Hindlimb muscle (tissue), 1 donor: ENCODE measurements around the gene MINK1. TPM values are rescaled to one million over a fixed set of nuclear protein-coding genes. Genes with fewer than 3 reads are reported as not detected.
"Not testable (repeated sequence)": the region's sequence is repeated elsewhere in the genome, so short reads cannot be mapped to it uniquely, and the experiment has no call there.

Experiments used
- DNase-seq: peaks from one replicate; pipeline ENCODE4 v3.0.0-alpha.2; 2013
- polyA plus RNA-seq: library from polyadenylated mRNA; unstranded; fragments of 120-200 nt; gene quantifications from one replicate; pipeline ENCODE4 v1.2.1, GENCODE V29; 2013; ENCODE audit not compliant: insufficient read length

The MINK1 gene
- polyA plus RNA-seq, 1 donor: 28.3 TPM

DNA sequence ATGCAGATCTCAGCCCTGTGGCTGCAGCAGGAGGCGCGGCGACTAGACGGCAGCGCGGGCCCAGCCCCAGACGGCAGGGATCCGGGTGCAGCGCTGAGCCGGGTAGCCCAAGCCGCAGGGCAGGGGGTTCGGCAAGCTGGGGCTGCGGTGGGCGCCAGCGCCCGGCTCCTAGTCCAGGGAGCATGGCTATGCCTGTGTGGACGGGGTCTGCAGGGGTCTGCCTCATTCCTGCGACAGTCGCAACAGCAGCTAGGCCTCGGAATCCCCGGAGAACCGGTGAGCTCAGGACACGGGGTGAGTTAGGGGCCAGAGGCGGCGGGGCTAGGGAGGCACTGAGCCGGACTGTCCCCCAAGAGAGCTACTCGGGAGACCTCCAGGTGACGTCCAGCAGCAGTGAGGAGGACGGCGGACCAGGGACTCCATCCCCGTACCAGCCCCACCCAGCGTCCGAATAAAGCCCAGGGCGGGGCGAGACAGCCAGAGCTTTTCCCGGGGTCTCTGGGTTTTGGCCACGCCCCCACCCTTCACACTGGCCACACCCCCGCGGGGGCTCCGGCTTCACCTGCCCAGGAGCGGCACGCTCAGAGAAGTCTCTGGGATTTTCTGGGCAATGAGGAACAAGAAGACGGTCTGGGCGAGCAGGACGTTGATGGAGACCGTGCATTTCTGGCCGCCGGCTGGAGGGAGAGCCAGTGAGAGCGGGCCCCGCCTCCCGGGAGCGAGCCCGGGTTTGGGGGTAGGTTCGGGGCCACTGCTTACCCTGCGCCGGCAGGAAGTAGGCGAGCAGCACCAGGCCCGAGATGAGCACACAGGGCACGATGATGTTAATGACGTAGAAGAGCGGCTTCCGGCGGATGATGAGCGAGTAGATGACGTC lies 67.3 kb downstream of the MINK1 start:
- DNase-seq: peak; percentile 61

DNA sequence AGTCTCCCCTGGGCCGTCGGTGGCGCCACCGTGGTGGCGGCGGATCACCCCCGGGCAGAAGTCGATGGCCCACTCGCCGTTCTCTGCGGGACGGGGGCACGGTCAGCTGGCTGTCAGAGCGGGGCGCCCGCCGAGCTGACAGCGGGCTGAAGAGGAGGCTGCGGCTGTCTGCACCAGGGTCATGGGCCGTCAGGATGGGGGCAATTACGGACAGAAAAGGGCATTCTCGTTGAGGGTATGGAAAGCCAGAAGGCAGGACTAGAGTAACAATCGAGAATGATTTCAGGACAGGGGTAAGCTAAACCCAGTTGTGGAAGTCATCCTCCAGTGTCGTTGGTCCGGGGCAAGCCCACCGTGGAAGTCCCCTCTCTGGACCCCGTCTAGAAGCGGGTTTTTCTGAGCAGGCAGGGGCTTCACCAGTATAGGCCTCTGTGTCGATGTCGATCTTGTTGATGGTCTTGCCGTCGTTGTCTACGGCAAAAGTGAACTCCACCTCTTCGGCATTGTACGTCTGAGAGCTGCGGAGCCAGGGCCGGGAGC lies 68.0 kb downstream of the MINK1 start:
- DNase-seq: no peak

DNA sequence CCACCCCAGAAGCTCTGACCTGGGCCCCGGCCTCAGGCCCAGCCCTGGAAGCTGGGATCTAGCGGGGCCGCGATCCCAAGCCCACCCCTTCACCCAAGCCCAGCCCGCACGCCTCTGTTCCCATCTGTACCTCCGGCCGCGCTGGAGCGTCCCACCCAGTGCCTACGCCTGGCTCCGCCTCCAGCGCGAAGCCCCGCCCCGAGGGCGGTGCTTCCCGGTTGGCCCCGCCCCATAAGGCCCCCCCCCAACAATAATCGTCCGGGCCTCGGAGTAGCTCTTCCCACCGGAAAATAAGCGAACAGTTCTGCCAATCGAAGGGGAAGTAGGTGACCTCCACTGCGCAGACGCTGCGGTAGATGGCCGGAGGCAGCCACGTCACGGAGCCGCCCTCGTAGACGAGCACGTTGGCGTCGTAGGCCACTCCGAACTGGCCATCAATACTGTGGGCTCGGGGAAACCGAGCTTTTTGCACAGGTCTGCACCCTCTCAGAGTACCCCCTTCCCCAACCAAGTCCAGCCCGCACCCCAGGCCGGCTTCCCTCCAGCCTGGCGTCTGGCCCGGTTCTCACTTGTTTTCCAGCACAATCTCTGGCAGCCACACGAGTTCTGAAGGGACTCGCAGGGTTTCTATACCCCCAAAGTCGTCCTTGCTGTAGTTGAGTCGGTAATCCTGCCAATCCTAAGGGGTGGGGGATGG lies 68.7 kb downstream of the MINK1 start:
- peak; percentile 49 for DNase-seq

DNA sequence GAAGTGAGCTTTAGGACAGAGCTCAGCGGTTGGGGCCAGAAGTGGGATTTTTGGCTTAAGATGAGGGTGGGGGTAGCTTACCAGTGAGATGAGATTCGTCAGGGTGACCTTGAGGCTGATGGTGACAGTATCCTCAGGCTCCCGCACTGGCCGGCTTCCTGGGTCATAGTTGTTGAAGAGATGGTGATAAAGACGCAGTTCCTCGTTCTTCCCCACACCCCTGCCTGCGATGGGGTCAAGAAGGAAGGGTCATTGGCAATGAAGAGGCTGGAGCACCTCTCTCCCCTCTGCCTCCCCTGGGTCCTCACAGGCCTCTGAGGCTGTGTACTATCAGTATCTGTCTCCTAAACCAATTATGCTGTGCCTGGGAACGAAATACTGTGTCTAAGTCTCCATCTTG lies 69.4 kb downstream of the MINK1 start:
- no peak for DNase-seq

DNA sequence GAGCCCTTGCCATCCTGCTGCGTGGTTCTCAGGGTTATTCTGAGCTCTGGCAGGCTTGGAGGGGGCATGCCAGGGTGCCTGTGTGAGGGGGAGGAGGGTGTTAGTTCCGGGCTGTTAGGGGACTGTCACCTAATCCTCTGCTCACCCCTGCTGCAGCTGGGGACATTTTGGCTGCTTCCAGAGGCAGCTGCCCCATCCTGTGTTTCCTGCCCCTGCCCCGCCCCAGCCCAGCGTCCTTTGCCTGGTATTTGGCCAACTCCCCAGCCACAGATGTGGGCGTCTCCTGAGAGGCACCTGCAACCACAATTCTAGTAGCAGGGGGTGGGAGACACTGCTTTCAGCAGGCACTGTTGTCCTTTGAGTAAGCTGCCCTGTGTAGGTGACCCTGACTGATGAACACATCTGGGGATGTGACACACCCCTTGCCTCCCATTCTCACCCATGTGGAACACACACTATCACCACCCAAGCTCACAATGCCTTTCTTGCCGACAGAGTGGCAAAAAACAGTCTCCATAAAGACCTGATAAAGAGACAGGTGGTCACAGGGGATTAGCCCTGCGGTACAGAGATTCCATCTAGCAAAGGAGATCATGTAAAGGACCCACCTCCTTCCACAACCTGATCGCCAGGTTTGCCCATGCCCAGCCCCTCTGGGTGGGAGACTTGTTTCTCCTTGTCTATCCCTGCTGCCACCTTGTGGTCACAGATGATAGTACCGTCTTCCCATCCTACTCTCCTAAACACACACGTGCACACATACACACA lies 70.1 kb downstream of the MINK1 start, which contains the start of gene CHRNE:
TSS of gene CHRNE (minus strand) at position 48 of the 768 bp plus-strand sequence. CDS start at position 13, 35 bp downstream.
- DNase-seq: peak; percentile 80

DNA sequence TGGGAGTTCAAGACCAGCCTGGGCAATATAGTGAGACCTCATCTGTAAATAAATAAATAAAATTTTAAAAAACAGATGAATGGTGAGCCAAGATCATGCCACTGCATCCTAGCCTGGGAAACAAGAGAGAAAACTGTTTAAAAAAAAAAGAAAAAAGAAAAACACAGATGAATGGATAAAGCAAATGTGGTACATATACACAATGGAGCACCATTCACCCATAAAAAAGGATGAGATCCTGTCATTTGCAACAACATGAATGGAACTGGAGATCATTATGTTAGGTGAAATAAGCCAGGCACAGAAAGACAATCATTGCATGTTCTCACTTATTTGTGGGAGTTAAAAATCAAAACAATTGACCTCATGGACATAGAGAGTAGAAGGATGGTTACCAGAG lies 73.5 kb downstream of the MINK1 start:
- not testable (repeated sequence) for DNase-seq

DNA sequence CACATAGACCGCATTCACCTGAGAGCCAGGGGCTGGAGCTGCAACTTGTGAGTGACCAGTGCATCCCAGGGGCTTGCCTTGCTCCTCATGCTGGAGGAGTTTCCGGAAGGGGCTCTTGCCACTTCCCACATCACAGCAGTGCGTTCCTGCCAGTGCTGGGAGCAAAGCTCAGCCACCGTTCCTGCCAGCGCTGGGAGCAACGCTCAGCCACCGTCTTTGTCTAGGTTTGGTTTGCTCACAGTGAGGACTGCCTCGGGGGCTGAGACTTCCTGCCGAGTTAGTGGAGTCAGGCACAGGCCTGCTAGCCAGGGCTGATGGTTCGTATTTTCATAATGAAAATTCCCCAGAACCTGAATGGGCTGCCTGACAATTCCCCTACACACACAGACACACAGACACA lies 75.2 kb downstream of the MINK1 start:
- DNase-seq: no peak

DNA sequence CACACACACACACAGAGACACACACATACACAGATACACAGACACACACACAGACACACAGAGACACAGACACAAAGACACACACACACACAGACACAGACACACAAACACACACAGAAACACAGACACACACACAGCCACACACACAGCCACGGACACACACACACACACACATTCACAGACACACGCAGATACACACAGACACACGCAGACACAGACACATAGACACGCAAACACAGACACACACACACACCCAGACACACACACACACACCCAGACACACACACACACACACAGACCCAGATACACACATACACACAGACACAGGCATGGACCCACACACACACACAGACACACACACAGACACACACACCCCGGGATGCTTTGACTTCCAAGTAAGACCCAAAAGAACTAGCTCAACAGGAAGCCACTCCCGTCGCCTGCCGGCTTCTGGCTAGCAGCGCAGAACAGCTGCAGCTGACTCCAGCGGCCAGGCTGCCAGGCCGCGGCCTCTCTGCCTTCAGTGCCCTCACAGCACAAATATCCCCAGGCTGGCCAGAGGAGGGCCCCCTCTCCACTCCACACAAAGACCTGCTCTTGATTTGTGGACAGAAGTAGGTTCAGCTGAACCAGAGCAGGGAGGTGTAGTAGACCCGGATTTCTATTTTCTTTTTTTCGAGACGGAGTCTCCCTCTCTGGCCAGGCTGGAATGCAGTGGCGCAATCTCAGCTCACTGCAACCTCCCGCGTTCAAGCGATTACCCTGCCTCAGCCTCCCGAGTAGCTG lies 75.8 kb downstream of the MINK1 start:
- DNase-seq: peak; percentile 90

DNA sequence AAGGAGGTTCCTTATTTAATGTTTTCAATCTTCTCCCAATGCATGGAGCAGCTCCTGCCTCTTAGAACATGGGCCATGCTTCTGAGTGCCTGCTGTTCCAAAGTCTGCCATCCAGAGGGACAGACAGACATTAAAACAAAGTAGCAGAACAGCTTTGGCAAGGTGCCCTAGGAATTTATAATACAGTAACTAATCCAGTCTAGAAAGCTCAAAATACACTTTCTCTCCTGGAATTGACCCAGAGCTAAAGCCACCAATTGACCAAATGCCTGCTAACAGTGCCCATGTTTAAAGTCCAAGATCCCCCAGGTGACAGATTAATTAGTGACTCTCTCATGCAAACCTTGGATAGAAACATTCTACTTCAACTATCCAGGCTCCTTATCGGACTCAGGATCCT lies 80.9 kb downstream of the MINK1 start:
- no peak for DNase-seq

DNA sequence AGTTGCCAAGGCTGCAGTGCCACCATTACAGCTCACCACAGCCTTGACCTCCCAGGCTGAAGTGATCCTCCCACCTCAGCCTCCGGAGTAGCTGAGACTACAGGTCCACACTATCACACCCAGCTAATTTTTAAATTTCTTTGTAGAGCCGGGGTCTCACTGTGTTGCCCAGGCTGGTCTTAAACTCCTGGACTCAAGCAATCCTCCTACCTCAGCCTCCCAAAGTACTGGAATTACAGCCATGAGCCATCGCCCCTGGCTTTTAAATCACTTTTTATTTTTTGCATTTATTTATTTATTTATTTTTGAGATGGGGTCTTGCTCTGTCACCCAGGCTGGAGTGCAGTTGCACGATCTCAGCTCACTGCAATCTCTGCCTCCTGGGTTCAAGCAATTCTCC lies 81.4 kb downstream of the MINK1 start:
- not testable (repeated sequence) for DNase-seq

DNA sequence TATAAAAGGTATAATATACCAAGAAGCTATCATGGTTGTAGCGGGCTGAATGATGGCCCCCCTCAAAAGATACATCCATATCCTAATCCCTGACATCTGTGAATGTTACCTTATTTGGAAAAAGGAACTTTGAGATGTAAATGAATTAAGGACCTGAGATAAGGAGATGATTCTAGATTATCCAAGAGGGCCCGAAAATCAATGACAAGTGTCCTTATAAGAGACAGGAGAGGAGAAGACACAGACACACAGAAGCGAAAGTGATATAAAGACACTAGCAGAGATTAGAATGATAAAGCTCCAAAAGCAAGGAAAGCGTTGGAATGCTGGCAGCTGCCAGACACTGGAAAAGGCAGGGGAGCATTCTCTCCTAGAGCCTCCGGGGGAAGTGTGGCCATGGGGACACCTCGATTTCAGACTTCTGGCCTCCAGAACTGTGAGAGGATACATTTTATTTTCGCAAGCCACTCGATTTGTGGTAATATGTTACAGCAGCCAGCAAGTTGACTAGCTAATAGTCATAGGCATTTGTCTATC lies 86.4 kb downstream of the MINK1 start:
- DNase-seq: no peak

DNA sequence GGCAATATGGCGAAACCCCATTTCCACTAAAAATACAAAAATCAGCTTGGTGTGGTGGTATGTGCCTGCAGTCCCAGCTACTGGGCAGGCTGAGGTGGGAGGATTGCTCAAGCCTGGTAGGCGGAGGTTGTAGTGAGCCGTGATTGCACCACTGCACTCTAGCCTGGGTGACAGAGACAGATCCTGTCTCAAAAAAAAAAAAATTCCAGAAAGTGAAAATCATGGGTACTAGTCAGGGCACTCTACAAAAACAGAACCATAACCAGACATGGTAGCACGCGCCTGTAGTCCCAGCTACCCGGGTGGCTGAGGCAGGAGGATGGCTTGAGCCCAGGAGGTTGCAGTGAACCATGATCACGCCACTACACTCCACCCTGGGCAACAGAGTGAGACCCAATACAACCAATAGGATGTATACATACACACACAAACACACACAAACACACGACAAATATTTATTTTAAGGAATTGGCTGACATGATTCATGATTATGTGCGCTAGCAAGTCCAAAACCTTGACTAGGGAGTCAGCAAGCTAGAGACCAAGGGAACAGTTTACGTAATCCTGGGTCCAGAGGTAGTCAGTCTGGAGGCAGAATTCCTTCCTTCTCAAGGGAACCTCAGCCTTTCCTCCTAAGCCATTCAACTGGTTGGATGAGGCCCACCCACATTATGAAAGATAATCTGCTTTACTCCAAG lies 87.4 kb downstream of the MINK1 start:
- DNase-seq: no peak

DNA sequence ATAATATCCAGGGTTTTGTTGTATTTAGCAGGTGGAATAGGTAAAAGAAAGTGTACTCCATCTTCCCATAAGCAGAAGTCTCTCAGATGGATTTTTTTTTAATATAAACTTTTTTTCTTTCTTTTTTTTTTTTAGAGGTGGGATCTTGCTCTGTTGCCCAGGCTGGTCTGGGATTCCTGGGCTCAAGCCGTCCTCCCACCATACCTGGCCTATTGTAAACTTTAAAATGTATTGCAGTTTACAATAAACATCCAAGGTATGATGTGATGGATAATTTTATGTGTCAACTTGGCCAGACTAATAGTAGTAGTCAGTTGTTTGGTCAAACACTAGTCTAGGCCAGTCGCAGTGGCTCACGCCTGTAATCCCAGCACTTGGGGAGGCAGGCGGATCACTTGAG lies 88.2 kb downstream of the MINK1 start:
- DNase-seq: no peak

DNA sequence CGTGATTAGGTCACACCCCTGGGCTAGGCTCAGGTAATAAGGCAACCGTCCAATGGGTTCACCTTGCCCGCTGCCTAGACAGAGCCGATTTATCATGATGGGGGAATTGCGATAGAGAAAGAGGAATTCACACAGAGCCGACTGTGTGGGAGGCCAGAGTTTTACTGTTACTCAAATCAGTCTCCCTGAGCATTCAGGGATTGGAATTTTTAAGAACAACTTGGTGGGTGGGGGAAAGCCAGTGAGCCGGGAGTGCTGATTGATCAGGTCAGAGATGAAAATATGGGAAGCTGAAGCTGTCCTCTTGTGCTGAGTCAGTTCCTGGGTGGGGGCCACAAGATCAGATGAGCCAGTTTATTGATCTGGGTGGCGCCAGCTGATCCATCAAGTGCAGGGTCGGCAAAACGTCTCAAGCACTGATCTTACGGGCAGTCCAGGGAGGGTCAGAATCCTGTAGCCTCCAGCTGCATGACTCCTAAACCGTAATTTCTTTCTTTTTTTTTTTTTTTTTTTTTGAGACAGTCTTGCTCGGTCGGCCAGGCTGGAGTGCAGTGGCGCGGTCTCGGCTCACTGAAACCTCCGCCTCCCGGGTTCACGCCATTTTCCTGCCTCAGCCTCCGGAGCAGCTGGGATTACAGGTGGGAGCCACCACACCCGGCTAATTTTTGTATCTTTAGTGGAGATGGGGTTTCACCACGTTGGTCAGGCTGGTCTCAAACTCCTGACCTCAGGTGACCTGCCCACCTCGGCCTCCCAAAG lies 93.6 kb downstream of the MINK1 start:
- DNase-seq: not testable (repeated sequence)

DNA sequence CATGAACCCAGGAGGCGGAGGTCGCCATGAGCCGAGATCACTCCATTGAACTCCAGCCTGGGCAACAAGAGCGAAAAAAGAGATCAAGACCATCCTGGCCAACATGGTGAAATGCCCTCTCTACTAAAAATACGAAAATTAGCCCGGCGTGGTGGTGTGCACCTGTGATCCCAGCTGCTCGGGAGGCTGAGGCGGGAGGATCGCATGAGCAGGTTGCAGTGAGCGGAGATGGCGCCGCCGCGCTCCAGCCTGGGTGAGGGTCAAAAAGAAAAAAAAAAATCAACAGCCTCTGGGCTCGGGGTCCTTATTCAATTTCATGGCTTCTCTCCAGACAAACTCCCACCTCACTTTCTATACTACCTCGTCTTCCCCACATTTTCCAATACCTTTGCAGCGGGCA lies 95.7 kb downstream of the MINK1 start:
- DNase-seq: no peak

DNA sequence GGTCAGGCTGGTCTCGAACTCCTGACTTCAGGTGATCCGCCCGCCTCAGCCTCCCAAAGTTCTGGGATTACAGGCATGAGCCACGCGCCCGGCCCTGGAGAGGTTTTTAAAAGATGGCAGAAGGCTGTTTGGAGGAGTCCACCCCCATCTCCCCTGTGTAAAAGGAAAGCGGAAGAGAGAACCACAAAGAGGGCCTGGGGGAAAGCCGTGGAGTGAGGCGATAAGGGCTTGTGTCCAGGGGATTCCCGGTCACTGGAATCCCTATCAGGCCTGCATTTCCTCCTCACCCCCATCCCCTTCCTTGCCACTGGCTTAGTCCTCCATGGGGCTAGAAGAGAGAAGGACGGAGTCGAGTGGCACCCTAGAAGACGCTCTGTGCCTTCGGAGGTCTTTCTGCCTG lies 98.8 kb downstream of the MINK1 start, which contains the start of gene GP1BA:
TSS of gene GP1BA (plus strand) at position 315 of the 400 bp plus-strand sequence. CDS start 328 bp downstream, outside the sequence.
- DNase-seq: no peak

DNA sequence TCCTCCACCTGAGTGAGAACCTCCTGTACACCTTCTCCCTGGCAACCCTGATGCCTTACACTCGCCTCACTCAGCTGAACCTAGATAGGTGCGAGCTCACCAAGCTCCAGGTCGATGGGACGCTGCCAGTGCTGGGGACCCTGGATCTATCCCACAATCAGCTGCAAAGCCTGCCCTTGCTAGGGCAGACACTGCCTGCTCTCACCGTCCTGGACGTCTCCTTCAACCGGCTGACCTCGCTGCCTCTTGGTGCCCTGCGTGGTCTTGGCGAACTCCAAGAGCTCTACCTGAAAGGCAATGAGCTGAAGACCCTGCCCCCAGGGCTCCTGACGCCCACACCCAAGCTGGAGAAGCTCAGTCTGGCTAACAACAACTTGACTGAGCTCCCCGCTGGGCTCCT lies 99.6 kb downstream of the MINK1 start:
- no peak for DNase-seq

DNA sequence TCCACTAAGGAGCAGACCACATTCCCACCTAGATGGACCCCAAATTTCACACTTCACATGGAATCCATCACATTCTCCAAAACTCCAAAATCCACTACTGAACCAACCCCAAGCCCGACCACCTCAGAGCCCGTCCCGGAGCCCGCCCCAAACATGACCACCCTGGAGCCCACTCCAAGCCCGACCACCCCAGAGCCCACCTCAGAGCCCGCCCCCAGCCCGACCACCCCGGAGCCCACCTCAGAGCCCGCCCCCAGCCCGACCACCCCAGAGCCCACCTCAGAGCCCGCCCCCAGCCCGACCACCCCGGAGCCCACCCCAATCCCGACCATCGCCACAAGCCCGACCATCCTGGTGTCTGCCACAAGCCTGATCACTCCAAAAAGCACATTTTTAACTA lies 100.5 kb downstream of the MINK1 start:
- DNase-seq: no peak

DNA sequence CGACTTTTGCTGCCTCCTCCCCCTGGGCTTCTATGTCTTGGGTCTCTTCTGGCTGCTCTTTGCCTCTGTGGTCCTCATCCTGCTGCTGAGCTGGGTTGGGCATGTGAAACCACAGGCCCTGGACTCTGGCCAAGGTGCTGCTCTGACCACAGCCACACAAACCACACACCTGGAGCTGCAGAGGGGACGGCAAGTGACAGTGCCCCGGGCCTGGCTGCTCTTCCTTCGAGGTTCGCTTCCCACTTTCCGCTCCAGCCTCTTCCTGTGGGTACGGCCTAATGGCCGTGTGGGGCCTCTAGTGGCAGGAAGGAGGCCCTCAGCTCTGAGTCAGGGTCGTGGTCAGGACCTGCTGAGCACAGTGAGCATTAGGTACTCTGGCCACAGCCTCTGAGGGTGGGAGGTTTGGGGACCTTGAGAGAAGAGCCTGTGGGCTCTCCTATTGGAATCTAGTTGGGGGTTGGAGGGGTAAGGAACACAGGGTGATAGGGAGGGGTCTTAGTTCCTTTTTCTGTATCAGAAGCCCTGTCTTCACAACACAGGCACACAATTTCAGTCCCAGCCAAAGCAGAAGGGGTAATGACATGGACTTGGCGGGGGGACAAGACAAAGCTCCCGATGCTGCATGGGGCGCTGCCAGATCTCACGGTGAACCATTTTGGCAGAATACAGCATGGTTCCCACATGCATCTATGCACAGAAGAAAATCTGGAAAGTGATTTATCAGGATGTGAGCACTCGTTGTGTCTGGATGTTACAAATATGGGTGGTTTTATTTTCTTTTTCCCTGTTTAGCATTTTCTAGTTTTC lies 101.2 kb downstream of the MINK1 start:
- DNase-seq: no peak
